ENCODE data around the gene IL10RA.
"Not testable (repeated sequence)": the region's sequence is repeated elsewhere in the genome, so short reads cannot be mapped to it uniquely, and the experiment has no call there.

Gene IL10RA

GRCh38 chr11:117985953-117986887 is at the start of gene IL10RA:
Gene IL10RA, plus strand, starts transcription at chr11:117986394. Its CDS starts 74 bp downstream, at chr11:117986468.
- in situ Hi-C loops (cut with MboI; ENCODE audit: low sequenced_read_pairs): no loop called here

GRCh38 chr11:117936973-117937372 is 49.2 kb upstream of the IL10RA start:
- in situ Hi-C loops (cut with MboI; ENCODE audit: low sequenced_read_pairs): no loop called here

GRCh38 chr11:117940736-117941135 is 45.5 kb upstream of the IL10RA start:
- in situ Hi-C loops (cut with MboI; ENCODE audit: low sequenced_read_pairs): no loop called here

- in situ Hi-C loops (cut with MboI; ENCODE audit: low sequenced_read_pairs): no loop called here
These were observed 45.0 kb upstream of the IL10RA start for GRCh38 chr11:117941163-117941707.

GRCh38 chr11:117941976-117942654 is 44.1 kb upstream of the IL10RA start:
- in situ Hi-C loops (cut with MboI; ENCODE audit: low sequenced_read_pairs): no loop called here

- in situ Hi-C loops (cut with MboI; ENCODE audit: low sequenced_read_pairs): no loop called here
These were observed 41.6 kb upstream of the IL10RA start for GRCh38 chr11:117944554-117944953.

- in situ Hi-C loops (cut with MboI; ENCODE audit: low sequenced_read_pairs): no loop called here
These were observed 41.0 kb upstream of the IL10RA start for GRCh38 chr11:117945047-117945810.

GRCh38 chr11:117946156-117946841 is 39.9 kb upstream of the IL10RA start:
- in situ Hi-C loops (cut with MboI; ENCODE audit: low sequenced_read_pairs): no loop called here

- in situ Hi-C loops (cut with MboI; ENCODE audit: low sequenced_read_pairs): no loop called here
These were observed 39.2 kb upstream of the IL10RA start for GRCh38 chr11:117946842-117947526.

GRCh38 chr11:117947751-117948150 is 38.4 kb upstream of the IL10RA start:
- in situ Hi-C loops (cut with MboI; ENCODE audit: low sequenced_read_pairs): not testable (repeated sequence)

GRCh38 chr11:117948466-117948865 is 37.7 kb upstream of the IL10RA start:
- in situ Hi-C loops (cut with MboI; ENCODE audit: low sequenced_read_pairs): not testable (repeated sequence)

- in situ Hi-C loops (cut with MboI; ENCODE audit: low sequenced_read_pairs): no loop called here
These were observed 37.1 kb upstream of the IL10RA start for GRCh38 chr11:117949062-117949461.

GRCh38 chr11:117950301-117950700 is 35.9 kb upstream of the IL10RA start:
- in situ Hi-C loops (cut with MboI; ENCODE audit: low sequenced_read_pairs): no loop called here

GRCh38 chr11:117950993-117951961 is 34.9 kb upstream of the IL10RA start:
- in situ Hi-C loops (cut with MboI; ENCODE audit: low sequenced_read_pairs): no loop called here

GRCh38 chr11:117953024-117953671 is 33.0 kb upstream of the IL10RA start:
- in situ Hi-C loops (cut with MboI; ENCODE audit: low sequenced_read_pairs): no loop called here

GRCh38 chr11:117958949-117959348 is 27.2 kb upstream of the IL10RA start:
- in situ Hi-C loops (cut with MboI; ENCODE audit: low sequenced_read_pairs): no loop called here

- in situ Hi-C loops (cut with MboI; ENCODE audit: low sequenced_read_pairs): no loop called here
These were observed 26.6 kb upstream of the IL10RA start for GRCh38 chr11:117959438-117960149.

All from hTERT RPE-1 (cell line).